K562 (cell line): ENCODE measurements around the gene MRPL40. TPM values are rescaled to one million over a fixed set of nuclear protein-coding genes. Genes with fewer than 3 reads are reported as not detected.
A peak's percentile ranks its signal among the peaks of the same experiment; 100 is the strongest.

Experiments used
- GTF2B ChIP-seq: IDR thresholded peaks from 2 replicates; pipeline ENCODE4 v1.6.1; 2011; ENCODE audit not compliant: insufficient read length; ENCODE audit errors: extremely low read depth
- MEIS2 ChIP-seq: fragments of 450-650 bp; IDR thresholded peaks from 2 replicates; pipeline ENCODE4 v1.6.1; 2014; ENCODE audit warnings: mild to moderate bottlenecking; ENCODE audit not compliant: partially characterized antibody
- MYNN ChIP-seq, 2 experiments: sonication (generic); formaldehyde crosslinking in 1 of 2; IDR thresholded peaks; 2 replicates each; pipeline versions ENCODE4 v1.5.0 to v1.6.1; 2016 to 2020; ENCODE audit warnings: antibody characterized with exemption in 1 of 2, missing genetic modification reagents in 1 of 2
- NR2C2 ChIP-seq, 2 experiments: fragments of 200-800 bp in 1 of 2; sonication (Bioruptor generic) in 1 of 2; sonication (generic) in 1 of 2; formaldehyde crosslinking in 1 of 2; IDR thresholded peaks; 2 replicates each; pipeline versions ENCODE4 v1.6.1 to v1.8.0; 2016 to 2022; ENCODE audit warnings: mild to moderate bottlenecking in 1 of 2, missing compliant biosample characterization in 1 of 2, missing genetic modification characterization in 1 of 2, missing genetic modification reagents in 1 of 2
- POLR3A ChIP-seq: IDR thresholded peaks from 2 replicates; pipeline ENCODE4 v1.6.1; 2011; ENCODE audit warnings: borderline replicate concordance, mild to moderate bottlenecking, moderate library complexity; ENCODE audit not compliant: insufficient read length, insufficient read depth; ENCODE audit errors: extremely low read depth
- PTTG1 ChIP-seq: fragments of 450-650 bp; IDR thresholded peaks from 2 replicates; pipeline ENCODE4 v1.6.1; 2016; ENCODE audit warnings: low read depth, mild to moderate bottlenecking, missing genetic modification characterization, missing compliant biosample characterization
- RHOXF2B ChIP-seq: fragments of 250-450 bp; sonication (Bioruptor Pico); conservative IDR thresholded peaks from 2 replicates; pipeline ENCODE4 v1.5.1; 2021
- TEAD4 ChIP-seq, 2 experiments: sonication (generic) in 1 of 2; formaldehyde crosslinking in 1 of 2; IDR thresholded peaks; 2 replicates each; pipeline versions ENCODE4 v1.6.1 to v1.8.0; 2012 to 2022; ENCODE audit warnings: borderline replicate concordance in 1 of 2, inconsistent platforms in 1 of 2, low read length in 1 of 2, mild to moderate bottlenecking in 1 of 2, missing genetic modification reagents in 1 of 2
- ZBTB12 ChIP-seq: fragments of 250-450 bp; sonication (Bioruptor Pico); IDR thresholded peaks from 2 replicates; pipeline ENCODE4 v1.4.0; 2020
- ZNF407 ChIP-seq: fragments of 450-650 bp; IDR thresholded peaks from 2 replicates; pipeline ENCODE4 v1.6.1; 2016; ENCODE audit warnings: low read depth
- polyA plus RNA-seq, 8 experiments: library from polyadenylated mRNA; depleted of rRNA in 4 of 8; stranded (reverse) in 5 of 8; unstranded in 3 of 8; fragments of >200 nt; fragmentation: Nextera tagmentation in 2 of 8; fragmentation: Illumina TruSeq in 1 of 8; extraction: Ambion mirVana in 2 of 8; extraction: Trizol in 1 of 8; gene quantifications; 2 replicates each; pipeline versions ENCODE4 v1.2.1 to v1.2.3, GENCODE V29; 2011 to 2014; ENCODE audit warnings: inconsistent platforms in 1 of 8, missing spikeins in 1 of 8
- total RNA-seq, 7 experiments: library from RNA; depleted of rRNA in 6 of 7; stranded (reverse); fragments of >200 nt in 6 of 7; fragmentation: Illumina TruSeq in 2 of 7; extraction: Trizol in 2 of 7; gene quantifications; 2 replicates each; pipeline versions ENCODE4 v1.2.1 to v1.2.3, GENCODE V29; 2011 to 2021; ENCODE audit warnings: low replicate concordance in 1 of 7
- TF ChIP-seq, protein P1 (sequence below): fragments of 450-650 bp; formaldehyde crosslinking; IDR thresholded peaks from 2 replicates; pipeline ENCODE4 v1.4.0; 2020; ENCODE audit warnings: mild to moderate bottlenecking, moderate library complexity
- TF ChIP-seq, protein P2 (sequence below): fragments of 450-650 bp; formaldehyde crosslinking; IDR thresholded peaks from 2 replicates; pipeline ENCODE4 v1.4.0; 2020; ENCODE audit warnings: mild to moderate bottlenecking, mixed read lengths

MRPL40 gene
- total and polyA plus RNA-seq, 9 of the 15 experiments (the other 6 are each of a cell fraction or from before 2014, with no cell fraction given), result 132 to 652 (median 208) TPM

DNA sequence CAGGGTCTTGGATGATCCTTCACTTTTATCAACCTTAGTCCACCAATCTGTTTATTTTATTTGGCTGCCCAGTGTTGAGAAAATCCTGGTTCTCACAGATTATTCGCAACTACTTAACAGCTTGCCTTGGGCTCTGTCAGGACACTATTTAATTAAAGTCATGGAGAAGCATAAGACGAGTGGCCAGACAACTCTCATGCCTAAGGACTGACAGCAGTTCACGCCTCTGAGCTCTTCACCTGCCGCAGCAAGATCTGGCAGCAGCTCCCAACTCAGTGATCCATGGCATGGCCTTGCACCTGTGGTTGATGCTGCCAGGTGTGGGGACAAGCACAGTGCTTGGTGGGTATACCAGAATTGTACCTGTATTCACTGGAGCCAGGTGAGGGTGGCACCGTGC, 38.6 kb upstream of the MRPL40 start (continued):
- 0 out of 2 replicates have a peak, but pooled peaks have one; percentile 13 for TF ChIP-seq ZBTB12 (CRISPR knock-in tag)
- TF ChIP-seq, protein P1, sequence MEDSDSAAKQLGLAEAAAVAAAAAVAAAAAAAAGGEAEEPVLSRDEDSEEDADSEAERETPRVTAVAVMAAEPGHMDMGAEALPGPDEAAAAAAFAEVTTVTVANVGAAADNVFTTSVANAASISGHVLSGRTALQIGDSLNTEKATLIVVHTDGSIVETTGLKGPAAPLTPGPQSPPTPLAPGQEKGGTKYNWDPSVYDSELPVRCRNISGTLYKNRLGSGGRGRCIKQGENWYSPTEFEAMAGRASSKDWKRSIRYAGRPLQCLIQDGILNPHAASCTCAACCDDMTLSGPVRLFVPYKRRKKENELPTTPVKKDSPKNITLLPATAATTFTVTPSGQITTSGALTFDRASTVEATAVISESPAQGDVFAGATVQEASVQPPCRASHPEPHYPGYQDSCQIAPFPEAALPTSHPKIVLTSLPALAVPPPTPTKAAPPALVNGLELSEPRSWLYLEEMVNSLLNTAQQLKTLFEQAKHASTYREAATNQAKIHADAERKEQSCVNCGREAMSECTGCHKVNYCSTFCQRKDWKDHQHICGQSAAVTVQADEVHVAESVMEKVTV (CRISPR knock-in tag), result 0 out of 2 replicates have a peak, but pooled peaks have one; percentile 3
- no peak for TF ChIP-seq MYNN (IDR thresholded peaks at IDR 0.05)
- no peak for TF ChIP-seq MYNN (CRISPR knock-in tag; IDR thresholded peaks at IDR 0.05)
- TF ChIP-seq RHOXF2B (CRISPR knock-in tag), result no peak
- no peak for TF ChIP-seq GTF2B
- 0 out of 2 replicates have a peak, but pooled peaks have one; percentile 61 for TF ChIP-seq NR2C2 (CRISPR knock-in tag; IDR thresholded peaks at IDR 0.05)
- no peak for TF ChIP-seq NR2C2 (tag; IDR thresholded peaks at IDR 0.05)
- no peak for TF ChIP-seq ZNF407
- TF ChIP-seq MEIS2, result no peak
- TF ChIP-seq POLR3A, result no peak
- TF ChIP-seq, protein P2, sequence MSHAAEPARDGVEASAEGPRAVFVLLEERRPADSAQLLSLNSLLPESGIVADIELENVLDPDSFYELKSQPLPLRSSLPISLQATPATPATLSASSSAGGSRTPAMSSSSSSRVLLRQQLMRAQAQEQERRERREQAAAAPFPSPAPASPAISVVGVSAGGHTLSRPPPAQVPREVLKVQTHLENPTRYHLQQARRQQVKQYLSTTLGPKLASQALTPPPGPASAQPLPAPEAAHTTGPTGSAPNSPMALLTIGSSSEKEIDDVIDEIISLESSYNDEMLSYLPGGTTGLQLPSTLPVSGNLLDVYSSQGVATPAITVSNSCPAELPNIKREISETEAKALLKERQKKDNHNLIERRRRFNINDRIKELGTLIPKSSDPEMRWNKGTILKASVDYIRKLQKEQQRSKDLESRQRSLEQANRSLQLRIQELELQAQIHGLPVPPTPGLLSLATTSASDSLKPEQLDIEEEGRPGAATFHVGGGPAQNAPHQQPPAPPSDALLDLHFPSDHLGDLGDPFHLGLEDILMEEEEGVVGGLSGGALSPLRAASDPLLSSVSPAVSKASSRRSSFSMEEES (CRISPR knock-in tag), result no peak
- TF ChIP-seq TEAD4 (IDR thresholded peaks at IDR 0.05; ENCODE audit: low read length), result no peak
- no peak for TF ChIP-seq TEAD4 (CRISPR knock-in tag; IDR thresholded peaks at IDR 0.05; ENCODE audit: borderline replicate concordance)
- TF ChIP-seq PTTG1 (tag), result no peak
